PC-3 (cell line): ENCODE data around the gene CASP6. TPM values are rescaled to one million over a fixed set of nuclear protein-coding genes. Genes with fewer than 3 reads are reported as not detected.

Experiments used
- ATAC-seq: fragments of 200-7000 bp; cut with Tn5 transposase; 2 replicates; pipeline ENCODE4 v1.9.1; 2020; ENCODE audit warnings: mild to moderate bottlenecking, moderate library complexity
- BruUV-seq: library from RNA; stranded (reverse); fragments of 400-500 nt; replicated peaks from 2 replicates; lab custom pipeline; 2021; lab: Mats Ljungman, UMichigan
- CTCF ChIA-PET: fragments of 300-600 bp; sonication (Branson Sonifier 250); formaldehyde crosslinking; loops from one replicate; lab custom pipeline; 2022; ENCODE audit warnings: antibody characterized with exemption; lab: Charles Lee
- POLR2A ChIA-PET: fragments of 300-600 bp; sonication (Branson Sonifier 250); formaldehyde crosslinking; loops from one replicate; lab custom pipeline; 2022; ENCODE audit warnings: antibody characterized with exemption; ENCODE audit not compliant: unreplicated experiment; lab: Charles Lee
- DNase-seq: peaks from one replicate; pipeline ENCODE4 v3.0.0-alpha.2; 2015
- H2AFZ ChIP-seq: fragments of 300-600 bp; sonication (generic); 2 replicates; pipeline ENCODE4 v1.6.0; 2016; ENCODE audit warnings: antibody characterized with exemption, low read length
- H3F3A ChIP-seq: fragments of 300-600 bp; sonication (generic); one replicate; pipeline ENCODE4 v1.6.0; 2017; ENCODE audit warnings: antibody characterized with exemption, low read length, control low read depth, mild to moderate bottlenecking; ENCODE audit not compliant: unreplicated experiment
- H3K27ac ChIP-seq: fragments of 300-600 bp; sonication (generic); 2 replicates; pipeline ENCODE4 v1.5.1; 2016; ENCODE audit warnings: mild to moderate bottlenecking, low read length
- H3K27me3 ChIP-seq: fragments of 300-600 bp; sonication (generic); 2 replicates; pipeline ENCODE4 v1.6.1; 2016; ENCODE audit warnings: low read length, mixed read lengths
- H3K36me3 ChIP-seq: fragments of 300-600 bp; sonication (generic); 2 replicates; pipeline ENCODE4 v1.6.1; 2016; ENCODE audit warnings: low read depth, mixed run types, low read length, mixed read lengths
- H3K4me1 ChIP-seq: fragments of 300-600 bp; sonication (generic); 2 replicates; pipeline ENCODE4 v1.5.1; 2016; ENCODE audit warnings: low read length; ENCODE audit not compliant: insufficient read depth
- H3K4me2 ChIP-seq: fragments of 300-600 bp; sonication (generic); 2 replicates; pipeline ENCODE4 v1.6.0; 2016; ENCODE audit warnings: low read length
- H3K4me3 ChIP-seq: fragments of 300-600 bp; sonication (generic); 2 replicates; pipeline ENCODE4 v1.5.1; 2016; ENCODE audit warnings: mild to moderate bottlenecking, low read length, mixed read lengths
- H3K79me2 ChIP-seq: fragments of 300-600 bp; sonication (generic); 2 replicates; pipeline ENCODE4 v1.6.1; 2017; ENCODE audit warnings: low read length, mixed read lengths
- H3K9ac ChIP-seq: fragments of 300-600 bp; sonication (generic); 2 replicates; pipeline ENCODE4 v1.6.0; 2016; ENCODE audit warnings: mild to moderate bottlenecking, low read length
- H3K9me2 ChIP-seq: fragments of 300-600 bp; sonication (generic); replicated peaks from 2 replicates; pipeline ENCODE4 v1.6.1; 2016; ENCODE audit warnings: mixed run types, low read length, mixed read lengths
- H3K9me3 ChIP-seq: fragments of 300-600 bp; sonication (generic); 2 replicates; pipeline ENCODE4 v1.6.1; 2016; ENCODE audit warnings: low read length, mixed read lengths
- H4K20me1 ChIP-seq: fragments of 300-600 bp; sonication (generic); 2 replicates; pipeline ENCODE4 v1.6.1; 2016; ENCODE audit warnings: low read length, mixed read lengths
- CTCF ChIP-seq: fragments of 300-600 bp; sonication (generic); conservative IDR thresholded peaks from 2 replicates; pipeline ENCODE4 v1.5.1; 2017; ENCODE audit warnings: antibody characterized with exemption, low read depth, mild to moderate bottlenecking, low read length
- EZH2 ChIP-seq: fragments of 300-600 bp; sonication (generic); IDR thresholded peaks from one replicate; pipeline ENCODE4 v1.6.1; 2017; ENCODE audit warnings: antibody characterized with exemption, mild to moderate bottlenecking, low read length; ENCODE audit not compliant: unreplicated experiment
- EZH2phosphoT487 ChIP-seq: fragments of 300-600 bp; sonication (generic); IDR thresholded peaks from 2 replicates; pipeline ENCODE4 v1.6.1; 2018; ENCODE audit warnings: mild to moderate bottlenecking, antibody characterized with exemption, low read length, borderline replicate concordance
- intact Hi-C: fragments of 100-400 bp; cut with micrococcal nuclease; formaldehyde crosslinking; loops from 2 replicates; pipeline ENCODE4 v1.9.0; 2023
- total RNA-seq: library from RNA; depleted of rRNA; stranded (reverse); fragments of >200 nt; gene quantifications from 2 replicates; pipeline ENCODE4 v1.2.3, GENCODE V29; 2014

CASP6 gene
- total RNA-seq, 1 experiment from 2014 or later = 33.7 TPM

GRCh38 chr4:109673303-109673702 lies 29.9 kb downstream of the CASP6 start:
- TF ChIP-seq EZH2phosphoT487 (no peak), CTCF (no peak), EZH2 (no peak)
- ChIA-PET CTCF (no interaction called here), POLR2A (no interaction called here)
- no peak overlapping the region for H3K4me3 ChIP-seq
- BruUV-seq = no TSS peak
- H4K20me1 ChIP-seq = no peaks in the 10 kb centered on the region
- no peak overlapping the region for H3K4me2 ChIP-seq
- H3F3A ChIP-seq = no peaks in the 10 kb centered on the region
- H3K4me1 ChIP-seq = no peaks in the 10 kb centered on the region
- no peaks in the 10 kb centered on the region for H3K9me2 ChIP-seq
- no peak for ATAC-seq
- H3K9ac ChIP-seq = no peak overlapping the region
- H3K9me3 ChIP-seq = no peaks in the 10 kb centered on the region
- no peak overlapping the region for H2AFZ ChIP-seq
- no peaks in the 10 kb centered on the region for H3K36me3 ChIP-seq
- H3K27me3 ChIP-seq = no peaks in the 10 kb centered on the region
- H3K79me2 ChIP-seq = no peaks in the 10 kb centered on the region
- no peak overlapping the region for H3K27ac ChIP-seq
- intact Hi-C loops = no loop called here
- DNase-seq = no peak

GRCh38 chr4:109672169-109672930 lies 30.9 kb downstream of the CASP6 start:
- ChIA-PET CTCF (no interaction called here), POLR2A (no interaction called here)
- Histone ChIP-seq H3K4me3 (no peak overlapping the region), H3K4me2 (no peak overlapping the region), H3K36me3 (no peaks in the 10 kb centered on the region), H3K79me2 (no peaks in the 10 kb centered on the region), H3K9ac (no peak overlapping the region), H3K4me1 (no peaks in the 10 kb centered on the region), H3K27me3 (no peaks in the 10 kb centered on the region), H3K27ac (no peak overlapping the region), H3F3A (no peaks in the 10 kb centered on the region), H4K20me1 (no peaks in the 10 kb centered on the region), H3K9me2 (no peaks in the 10 kb centered on the region), H2AFZ (no peak overlapping the region), H3K9me3 (no peaks in the 10 kb centered on the region)
- DNase-seq = no peak
- TF ChIP-seq EZH2phosphoT487 (no peak), EZH2 (no peak), CTCF (no peak)
- intact Hi-C loops = no loop called here
- ATAC-seq = no peak
- BruUV-seq = no TSS peak

- no peak for ATAC-seq
- Histone ChIP-seq H3K4me1 (no peaks in the 10 kb centered on the region), H3K36me3 (no peaks in the 10 kb centered on the region), H3K79me2 (no peaks in the 10 kb centered on the region), H3K4me3 (no peak overlapping the region), H3K9me3 (no peaks in the 10 kb centered on the region), H3F3A (no peaks in the 10 kb centered on the region), H3K27me3 (no peaks in the 10 kb centered on the region), H4K20me1 (no peaks in the 10 kb centered on the region), H3K9me2 (no peaks in the 10 kb centered on the region), H3K9ac (no peak overlapping the region), H3K4me2 (no peak overlapping the region), H3K27ac (no peak overlapping the region), H2AFZ (no peak overlapping the region)
- DNase-seq = no peak
- BruUV-seq = no TSS peak
- TF ChIP-seq EZH2 (no peak), CTCF (no peak), EZH2phosphoT487 (no peak)
- intact Hi-C loops = no loop called here
- ChIA-PET CTCF (no interaction called here), POLR2A (no interaction called here)
Observed at GRCh38 chr4:109671350-109671749, 31.9 kb downstream of the CASP6 start.
